GM04504 (cell line): ENCODE results near the gene LMTK3.

Experiments used
- DNase-seq: peaks from one replicate; pipeline ENCODE4 v3.0.0-alpha.2; 2012; ENCODE audit warnings: low read depth

The LMTK3 gene

GRCh38 chr19:48445606-48446481 lies 65.8 kb downstream of the LMTK3 start, which contains the start of gene GRWD1:
Gene GRWD1, plus strand, starts transcription at chr19:48445983. Its CDS starts 23 bp downstream, at chr19:48446006.
- DNase-seq = peak; percentile 93

DNA sequence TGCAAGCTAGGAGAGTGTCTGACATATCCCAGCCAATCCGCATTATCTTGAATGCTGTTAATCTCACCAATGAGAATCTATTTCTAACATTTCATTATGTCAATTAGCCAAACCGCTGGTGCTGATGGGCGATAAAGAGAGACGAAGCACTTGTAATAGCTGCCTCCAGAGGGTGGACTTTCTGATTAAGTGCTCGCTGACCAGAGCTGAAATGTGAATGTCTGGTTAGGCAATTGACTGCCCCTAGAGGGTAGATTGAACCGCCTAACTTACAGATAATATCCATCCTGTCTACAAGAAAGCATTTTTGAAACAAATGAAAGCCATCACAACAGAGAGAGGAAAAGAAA lies 66.4 kb downstream of the LMTK3 start:
- peak; percentile 80 for DNase-seq

- no peak for DNase-seq
These were observed 66.8 kb downstream of the LMTK3 start for GRCh38 chr19:48444936-48445200.

GRCh38 chr19:48444129-48444935 lies 67.3 kb downstream of the LMTK3 start:
- DNase-seq = no peak

DNA sequence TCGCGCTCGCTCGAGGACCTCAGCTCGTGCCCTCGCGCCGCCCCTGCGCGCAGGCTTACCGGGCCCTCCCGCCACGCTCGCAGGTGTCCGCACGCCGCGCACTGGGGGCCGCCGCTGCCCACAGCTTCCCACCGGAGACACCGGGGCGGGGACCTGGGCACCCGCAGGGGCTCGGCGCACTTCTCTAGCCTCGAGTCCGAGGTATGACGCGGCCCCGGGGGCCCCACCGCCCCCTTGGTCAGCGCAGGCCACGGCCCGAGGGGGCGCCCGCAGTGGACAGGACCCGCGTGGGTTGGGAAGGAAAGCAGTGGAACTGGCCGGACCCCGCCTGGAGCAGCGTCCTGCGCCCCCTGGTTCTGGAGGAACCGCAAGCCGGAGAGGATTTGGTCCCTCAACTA lies 67.9 kb downstream of the LMTK3 start:
- DNase-seq = no peak

DNA sequence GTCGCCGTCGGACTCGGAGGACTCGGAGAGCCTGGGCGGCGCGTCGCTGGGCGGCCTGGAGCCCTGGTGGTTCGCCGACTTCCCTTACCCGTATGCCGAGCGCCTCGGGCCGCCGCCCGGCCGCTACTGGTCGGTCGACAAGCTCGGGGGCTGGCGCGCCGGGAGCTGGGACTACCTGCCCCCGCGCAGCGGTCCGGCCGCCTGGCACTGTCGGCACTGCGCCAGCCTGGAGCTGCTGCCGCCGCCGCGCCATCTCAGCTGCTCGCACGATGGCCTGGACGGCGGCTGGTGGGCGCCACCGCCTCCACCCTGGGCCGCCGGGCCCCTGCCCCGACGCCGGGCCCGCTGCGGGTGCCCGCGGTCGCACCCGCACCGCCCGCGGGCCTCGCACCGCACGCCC lies 68.4 kb downstream of the LMTK3 start:
- DNase-seq = no peak

DNA sequence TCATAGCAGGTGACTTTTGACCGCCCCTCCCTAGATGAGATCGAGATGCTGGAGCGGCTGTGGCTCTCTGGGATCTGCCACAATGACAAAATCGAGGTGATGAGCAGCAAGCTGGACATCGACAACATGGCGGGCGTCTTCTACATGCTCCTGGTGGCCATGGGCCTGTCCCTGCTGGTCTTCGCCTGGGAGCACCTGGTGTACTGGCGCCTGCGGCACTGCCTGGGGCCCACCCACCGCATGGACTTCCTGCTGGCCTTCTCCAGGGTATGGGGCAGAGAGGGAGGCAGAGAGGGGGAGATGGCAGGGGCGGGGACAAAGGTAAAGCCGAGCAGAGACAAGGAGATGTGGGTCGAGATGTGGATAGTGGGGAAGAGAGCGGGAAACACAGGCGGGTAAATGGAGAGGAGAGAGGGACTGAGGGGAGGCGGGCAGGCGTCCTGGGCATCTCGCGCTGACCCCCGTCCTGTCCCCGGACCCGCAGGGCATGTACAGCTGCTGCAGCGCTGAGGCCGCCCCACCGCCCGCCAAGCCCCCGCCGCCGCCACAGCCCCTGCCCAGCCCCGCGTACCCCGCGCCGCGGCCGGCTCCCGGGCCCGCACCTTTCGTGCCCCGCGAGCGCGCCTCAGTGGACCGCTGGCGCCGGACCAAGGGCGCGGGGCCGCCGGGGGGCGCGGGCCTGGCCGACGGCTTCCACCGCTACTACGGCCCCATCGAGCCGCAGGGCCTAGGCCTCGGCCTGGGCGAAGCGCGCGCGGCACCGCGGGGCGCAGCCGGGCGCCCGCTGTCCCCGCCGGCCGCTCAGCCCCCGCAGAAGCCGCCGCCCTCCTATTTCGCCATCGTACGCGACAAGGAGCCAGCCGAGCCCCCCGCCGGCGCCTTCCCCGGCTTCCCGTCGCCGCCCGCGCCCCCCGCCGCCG lies 69.3 kb downstream of the LMTK3 start:
- DNase-seq = no peak

GRCh38 chr19:48441360-48442050 lies 70.1 kb downstream of the LMTK3 start:
- DNase-seq = no peak

DNA sequence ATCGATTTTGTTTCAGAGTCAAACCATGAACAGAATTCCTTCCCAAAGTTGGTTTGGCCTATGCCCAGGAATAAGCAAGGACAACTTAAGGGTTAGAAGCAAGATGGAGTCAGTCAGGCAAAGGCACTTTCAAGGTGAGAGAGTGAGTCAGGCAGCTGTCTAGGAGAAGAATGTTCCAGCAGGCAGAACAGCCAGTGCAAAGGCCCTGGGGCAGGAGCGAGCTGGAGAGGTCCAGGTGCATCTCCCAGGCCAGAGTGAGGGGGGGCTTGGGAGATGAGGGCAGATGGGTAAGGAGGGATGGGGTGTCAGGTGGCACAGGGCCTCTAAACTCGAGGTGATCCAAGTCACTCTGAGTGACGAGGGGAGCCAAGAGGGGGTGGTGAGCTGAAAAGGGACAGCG lies 75.0 kb downstream of the LMTK3 start:
- no peak for DNase-seq
